GM12878 (cell line): ENCODE results near the gene TXNDC15. TPM values are rescaled to one million over a fixed set of nuclear protein-coding genes. Genes with fewer than 3 reads are reported as not detected.
A peak's percentile ranks its signal among the peaks of the same experiment; 100 is the strongest.

ENCODE experiments used
- ATF2 ChIP-seq: IDR thresholded peaks from 2 replicates; pipeline ENCODE4 v1.6.1; 2012; ENCODE audit warnings: low read length, inconsistent platforms
- BACH1 ChIP-seq: fragments of 450-650 bp; IDR thresholded peaks from 2 replicates; pipeline ENCODE4 v1.6.1; 2017; ENCODE audit warnings: mild to moderate bottlenecking, borderline replicate concordance
- CTCF ChIP-seq, 3 experiments: IDR thresholded peaks in 2 of 3; conservative IDR thresholded peaks in 1 of 3; 2 replicates each; pipeline ENCODE4 v1.5.1; 2011; ENCODE audit warnings: low read depth in 3 of 3, low read length in 3 of 3, mild to moderate bottlenecking in 3 of 3, control low read depth in 2 of 3, moderate library complexity in 2 of 3, inconsistent platforms in 1 of 3, mixed read lengths in 1 of 3; ENCODE audit not compliant: control insufficient read depth in 2 of 3, insufficient read depth in 1 of 3; ENCODE audit errors: extremely low read depth in 1 of 3
- E2F4 ChIP-seq: IDR thresholded peaks from 2 replicates; pipeline ENCODE4 v1.6.1; 2012; ENCODE audit warnings: low read depth, low read length, improper control_type of control experiment
- GABPA ChIP-seq: IDR thresholded peaks from 2 replicates; pipeline ENCODE4 v1.6.1; 2014; ENCODE audit warnings: antibody characterized with exemption, low read depth, mild to moderate bottlenecking, inconsistent platforms
- IKZF1 ChIP-seq: fragments of 450-650 bp; conservative IDR thresholded peaks from 2 replicates; pipeline ENCODE4 v1.6.1; 2017; ENCODE audit warnings: antibody characterized with exemption, mild to moderate bottlenecking
- IKZF2 ChIP-seq, 2 experiments: fragments of 450-650 bp; IDR thresholded peaks; 2 replicates each; pipeline ENCODE4 v1.6.1; 2017; ENCODE audit warnings: mild to moderate bottlenecking in 2 of 2, moderate library complexity in 2 of 2
- IRF3 ChIP-seq: fragments of 450-650 bp; IDR thresholded peaks from 2 replicates; pipeline ENCODE4 v1.6.1; 2014; ENCODE audit warnings: mild to moderate bottlenecking
- IRF4 ChIP-seq: IDR thresholded peaks from 2 replicates; pipeline ENCODE4 v1.6.1; 2011; ENCODE audit warnings: low read depth, low read length
- IRF5 ChIP-seq: fragments of 450-650 bp; IDR thresholded peaks from 2 replicates; pipeline ENCODE4 v1.6.1; 2017; ENCODE audit warnings: borderline replicate concordance
- NBN ChIP-seq: fragments of 450-650 bp; IDR thresholded peaks from 2 replicates; pipeline ENCODE4 v1.6.1; 2016
- NR2C1 ChIP-seq: fragments of 450-650 bp; IDR thresholded peaks from 2 replicates; pipeline ENCODE4 v1.6.1; 2017; ENCODE audit warnings: antibody characterized with exemption, mild to moderate bottlenecking, moderate library complexity
- PBX3 ChIP-seq: IDR thresholded peaks from 2 replicates; pipeline ENCODE4 v1.6.1; 2011; ENCODE audit warnings: mild to moderate bottlenecking, low read depth, low read length, moderate library complexity; ENCODE audit not compliant: insufficient replicate concordance
- POLR2AphosphoS5 ChIP-seq: IDR thresholded peaks from 2 replicates; pipeline ENCODE4 v1.6.1; 2011; ENCODE audit warnings: mild to moderate bottlenecking, low read length, inconsistent platforms
- SIN3A ChIP-seq: IDR thresholded peaks from 2 replicates; pipeline ENCODE4 v1.6.1; 2012; ENCODE audit warnings: low read depth, low read length, improper control_type of control experiment
- SMC3 ChIP-seq: IDR thresholded peaks from 2 replicates; pipeline ENCODE4 v1.6.1; 2011; ENCODE audit warnings: low read length, improper control_type of control experiment, borderline replicate concordance
- ZBTB40 ChIP-seq: fragments of 450-650 bp; IDR thresholded peaks from 2 replicates; pipeline ENCODE4 v1.6.1; 2016; ENCODE audit warnings: mild to moderate bottlenecking, moderate library complexity, borderline replicate concordance
- polyA plus RNA-seq, 11 experiments: library from polyadenylated mRNA; depleted of rRNA in 4 of 11; unstranded in 6 of 11; stranded (reverse) in 5 of 11; fragments of >200 nt; fragmentation: Nextera tagmentation in 4 of 11; fragmentation: Illumina TruSeq in 1 of 11; extraction: Ambion mirVana in 4 of 11; extraction: Trizol in 1 of 11; gene quantifications; 1 replicate in 1 of 11; 2 replicates in 10 of 11; pipeline versions ENCODE4 v1.2.1 to v1.2.3, GENCODE V29; 2011 to 2016; ENCODE audit warnings: inconsistent platforms in 2 of 11, missing spikeins in 2 of 11, low read depth in 1 of 11
- total RNA-seq, 4 experiments: library from RNA; depleted of rRNA in 3 of 4; stranded (reverse); fragments of >200 nt in 3 of 4; fragmentation: Illumina TruSeq in 1 of 4; extraction: Trizol in 1 of 4; gene quantifications; 2 replicates each; pipeline versions ENCODE4 v1.2.1 to v1.2.3, GENCODE V29; 2013 to 2021

Gene TXNDC15
- total and polyA plus RNA-seq, 10 of the 15 experiments (the other 5 are each of a cell fraction or from before 2014, with no cell fraction given), result 8.1 to 60.6 (median 38.1) TPM

GRCh38 chr5:134905246-134905996 lies 31.2 kb downstream of the TXNDC15 start (continued):
- no peak for TF ChIP-seq ZBTB40
- TF ChIP-seq E2F4, result peak; percentile 64
- TF ChIP-seq IKZF2 (IDR thresholded peaks at IDR 0.05), result peak; percentile 62 to 64
- TF ChIP-seq IRF4, result no peak
- TF ChIP-seq GABPA, result peak; percentile 34; the same call in 1 of the 2 replicates
- TF ChIP-seq BACH1, result no peak
- peak; percentile 86 for TF ChIP-seq NBN
- TF ChIP-seq PBX3, result no peak
- no peak for TF ChIP-seq ATF2
- peak; percentile 27; the same call in 1 of the 2 replicates for TF ChIP-seq POLR2AphosphoS5
- TF ChIP-seq NR2C1, result peak; percentile 66
- TF ChIP-seq CTCF (IDR thresholded peaks at IDR 0.05 in 2 of 3, conservative IDR thresholded peaks at IDR 0.05 in 1 of 3; ENCODE audit: control insufficient read depth in 2 of 3, extremely low read depth in 1 of 3, insufficient read depth in 1 of 3, low read depth in 3 of 3, low read length in 3 of 3), result peak; percentile 52 to 74 (median 62)
- TF ChIP-seq SIN3A, result 0 out of 2 replicates have a peak, but pooled peaks have one; percentile 66
- peak; percentile 65 for TF ChIP-seq SMC3
- TF ChIP-seq IRF3, result no peak
- no peak; the same call in 1 of the 2 replicates for TF ChIP-seq IKZF1
- TF ChIP-seq IRF5, result no peak
